ENCODE measurements around the gene ITGB7. TPM values are rescaled to one million over a fixed set of nuclear protein-coding genes. Genes with fewer than 3 reads are reported as not detected.
"Not testable (repeated sequence)": the region's sequence is repeated elsewhere in the genome, so short reads cannot be mapped to it uniquely, and the experiment has no call there.

The ITGB7 gene
- total and polyA plus RNA-seq, 2 donors = 9.5 to 18.9 TPM

GRCh38 chr12:53180931-53181645, 26.0 kb downstream of the ITGB7 start:
- Histone ChIP-seq H3K27me3 (ENCODE audit: control insufficient read depth in 2 of 2, insufficient read depth in 1 of 2, low read length in 1 of 2) (no peaks in the 10 kb centered on the region), H3K27ac (ENCODE audit: low read depth in 1 of 2, low read length in 1 of 2) (peak overlapping the region; percentile 89 to 99), H3K36me3 (ENCODE audit: control insufficient read depth in 2 of 2, insufficient read depth in 2 of 2, low read length in 1 of 2) (peaks cover 42 to 46% of the 10 kb centered on the region in 2 donors), H3K4me1 (ENCODE audit: control insufficient read depth in 2 of 2, insufficient read depth in 2 of 2, low read length in 2 of 2) (peaks cover 22 to 45% of the 10 kb centered on the region in 2 donors), H3K9me3 (ENCODE audit: control insufficient read depth in 2 of 2, insufficient read depth in 1 of 2, low read length in 1 of 2) (peaks cover 0 to 2% of the 10 kb centered on the region in 2 donors), H3K4me3 (ENCODE audit: low read length in 2 of 2) (peak overlapping the region; percentile 57 to 79)
- WGBS = 4% methylated on average over 55 of the region's 57 CpGs
- peak in 4 of 9 donors; percentile 51 to 86 (median 84) for DNase-seq (ENCODE audit: low read depth in 6 of 9, low spot score in 9 of 9)

GRCh38 chr12:53180220-53180930, 26.7 kb downstream of the ITGB7 start, which contains the start of the genes CSAD and ZNF740:
Gene CSAD (minus strand): TSS chr12:53180925. CDS start chr12:53173470, 7,455 bp downstream.
Gene ZNF740 (plus strand): TSS chr12:53180722. CDS start chr12:53181984, 1,262 bp downstream.
- H3K27ac ChIP-seq (ENCODE audit: low read depth in 1 of 2, low read length in 1 of 2) = peak within 1 kb of the TSS; percentile 89 to 99
- H3K9me3 ChIP-seq (ENCODE audit: control insufficient read depth in 2 of 2, insufficient read depth in 1 of 2, low read length in 1 of 2) = peaks cover 0 to 2% of the 10 kb centered on the region in 2 donors
- WGBS = under 1% methylated on average over 70 of the region's 70 CpGs
- peaks cover 22 to 41% of the 10 kb centered on the region in 2 donors for H3K4me1 ChIP-seq (ENCODE audit: control insufficient read depth in 2 of 2, insufficient read depth in 2 of 2, low read length in 2 of 2)
- peaks cover 35 to 39% of the 10 kb centered on the region in 2 donors for H3K36me3 ChIP-seq (ENCODE audit: control insufficient read depth in 2 of 2, insufficient read depth in 2 of 2, low read length in 1 of 2)
- H3K4me3 ChIP-seq (ENCODE audit: low read length in 2 of 2) = peak within 1 kb of the TSS; percentile 57 to 79
- peak; percentile 91 to 98 (median 95) for DNase-seq (ENCODE audit: low read depth in 6 of 9, low spot score in 9 of 9)
- H3K27me3 ChIP-seq (ENCODE audit: control insufficient read depth in 2 of 2, insufficient read depth in 1 of 2, low read length in 1 of 2) = no peaks in the 10 kb centered on the region

DNA sequence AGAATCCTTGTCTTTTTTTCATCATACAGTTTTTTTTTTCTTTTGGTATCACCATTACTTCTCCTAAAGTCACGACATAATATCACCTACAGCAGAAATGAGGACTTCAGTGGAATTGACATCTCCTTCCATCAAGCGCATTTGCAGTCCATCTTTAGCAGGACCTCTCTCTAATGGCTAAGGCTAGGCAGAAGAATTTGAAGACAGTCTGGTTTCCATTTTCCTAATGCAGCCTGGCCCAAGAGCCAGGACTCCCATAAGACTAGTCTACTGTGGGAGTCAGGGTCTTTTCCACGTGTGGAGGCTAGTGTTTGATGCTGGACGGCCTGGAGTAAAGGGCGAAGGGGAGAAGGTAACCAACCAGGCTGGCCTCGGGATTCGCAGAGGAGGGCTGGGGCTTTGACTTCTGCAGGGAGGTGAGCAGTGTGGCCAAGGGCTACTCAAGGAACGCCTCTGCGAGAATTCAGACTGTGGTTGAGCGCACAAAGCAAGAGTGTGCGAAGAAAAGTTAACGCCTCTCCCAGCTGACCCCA, 27.3 kb downstream of the ITGB7 start:
- DNase-seq (ENCODE audit: low read depth in 6 of 9, low spot score in 9 of 9) = no peak
- H3K4me1 ChIP-seq (ENCODE audit: control insufficient read depth in 2 of 2, insufficient read depth in 2 of 2, low read length in 2 of 2) = peaks cover 22 to 35% of the 10 kb centered on the region in 2 donors
- no peaks in the 10 kb centered on the region for H3K27me3 ChIP-seq (ENCODE audit: control insufficient read depth in 2 of 2, insufficient read depth in 1 of 2, low read length in 1 of 2)
- H3K9me3 ChIP-seq (ENCODE audit: control insufficient read depth in 2 of 2, insufficient read depth in 1 of 2, low read length in 1 of 2) = peaks cover 0 to under 1% of the 10 kb centered on the region in 2 donors
- H3K27ac ChIP-seq (ENCODE audit: low read depth in 1 of 2, low read length in 1 of 2) = peak overlapping the region; percentile 89 to 95
- H3K36me3 ChIP-seq (ENCODE audit: control insufficient read depth in 2 of 2, insufficient read depth in 2 of 2, low read length in 1 of 2) = peaks cover 28 to 32% of the 10 kb centered on the region in 2 donors
- H3K4me3 ChIP-seq (ENCODE audit: low read length in 2 of 2) = peak overlapping the region; percentile 57 to 79
- WGBS = 23% methylated on average over 12 of the region's 12 CpGs

DNA sequence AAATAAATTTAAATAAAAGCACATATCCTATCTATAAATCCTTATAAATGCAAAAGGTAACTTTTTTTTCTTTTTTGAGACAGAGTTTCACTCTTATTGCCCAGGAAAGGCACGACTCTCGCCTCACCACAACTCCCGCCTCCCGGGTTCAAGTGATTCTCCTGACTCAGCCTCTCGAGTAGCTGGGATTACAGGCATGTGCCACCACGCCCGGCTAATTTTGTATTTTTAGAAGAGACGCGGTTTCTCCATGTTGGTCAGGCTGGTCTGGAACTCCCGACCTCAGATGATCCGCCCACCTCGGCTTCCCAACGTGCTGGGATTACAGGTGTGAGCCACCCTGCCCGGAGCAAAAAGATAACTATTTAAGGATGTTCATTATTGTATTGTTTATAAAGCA, 28.2 kb downstream of the ITGB7 start:
- 99% methylated on average over 14 of the region's 14 CpGs for WGBS
- H3K9me3 ChIP-seq (ENCODE audit: control insufficient read depth in 2 of 2, insufficient read depth in 1 of 2, low read length in 1 of 2); H3K27ac ChIP-seq (ENCODE audit: low read depth in 1 of 2, low read length in 1 of 2); H3K4me3 ChIP-seq (ENCODE audit: low read length in 2 of 2); H3K27me3 ChIP-seq (ENCODE audit: control insufficient read depth in 2 of 2, insufficient read depth in 1 of 2, low read length in 1 of 2); DNase-seq (ENCODE audit: low read depth in 6 of 9, low spot score in 9 of 9): not testable (repeated sequence)
- Histone ChIP-seq H3K36me3 (ENCODE audit: control insufficient read depth in 2 of 2, insufficient read depth in 2 of 2, low read length in 1 of 2) (peaks cover 19 to 24% of the 10 kb centered on the region in 2 donors), H3K4me1 (ENCODE audit: control insufficient read depth in 2 of 2, insufficient read depth in 2 of 2, low read length in 2 of 2) (peaks cover 20 to 29% of the 10 kb centered on the region in 2 donors)

DNA sequence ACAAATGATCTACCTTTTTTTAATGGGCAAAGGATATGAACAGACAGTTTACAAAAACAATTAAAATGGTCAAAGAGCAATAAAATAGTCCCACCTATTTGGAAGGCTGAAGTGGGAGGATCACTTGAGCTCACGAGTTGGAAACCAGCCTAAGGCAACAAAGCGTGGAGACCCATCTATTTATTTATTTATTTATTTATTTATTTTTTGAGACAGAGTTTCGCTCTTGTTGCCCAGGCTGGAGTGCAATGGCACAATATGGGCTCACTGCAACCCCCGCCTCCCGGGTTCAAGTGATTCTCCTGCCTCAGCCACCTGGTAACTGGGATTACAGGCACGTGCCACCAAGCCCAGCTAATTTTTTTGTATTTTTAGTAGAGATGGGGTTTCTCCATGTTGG, 29.6 kb downstream of the ITGB7 start:
- peaks cover 11 to 21% of the 10 kb centered on the region in 2 donors for H3K4me1 ChIP-seq (ENCODE audit: control insufficient read depth in 2 of 2, insufficient read depth in 2 of 2, low read length in 2 of 2)
- not testable (repeated sequence) for H3K27ac ChIP-seq (ENCODE audit: low read depth in 1 of 2, low read length in 1 of 2); H3K4me3 ChIP-seq (ENCODE audit: low read length in 2 of 2); H3K27me3 ChIP-seq (ENCODE audit: control insufficient read depth in 2 of 2, insufficient read depth in 1 of 2, low read length in 1 of 2); H3K9me3 ChIP-seq (ENCODE audit: control insufficient read depth in 2 of 2, insufficient read depth in 1 of 2, low read length in 1 of 2); DNase-seq (ENCODE audit: low read depth in 6 of 9, low spot score in 9 of 9)
- H3K36me3 ChIP-seq (ENCODE audit: control insufficient read depth in 2 of 2, insufficient read depth in 2 of 2, low read length in 1 of 2) = peaks cover 10 to 14% of the 10 kb centered on the region in 2 donors
- 98% methylated on average over 6 of the region's 6 CpGs for WGBS

DNA sequence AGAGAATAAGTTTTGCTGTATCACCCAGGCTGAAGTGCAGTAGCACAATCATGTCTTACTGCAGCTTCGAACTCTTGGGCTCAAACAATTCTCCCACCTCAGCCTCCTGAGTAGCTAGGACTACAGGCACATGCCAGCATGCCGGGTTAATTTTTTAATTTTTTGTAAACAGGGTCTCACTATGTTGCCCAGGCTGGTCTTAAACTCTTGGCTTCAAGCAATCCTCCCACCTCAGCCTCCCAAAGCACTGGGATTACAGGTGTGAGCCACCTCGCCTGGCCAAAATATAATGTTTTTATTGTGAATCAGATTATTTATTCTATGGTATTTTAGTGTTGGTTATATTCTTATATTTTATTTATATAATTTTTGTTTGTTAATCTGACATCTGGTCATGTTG, 30.3 kb downstream of the ITGB7 start:
- no peaks in the 10 kb centered on the region for H3K9me3 ChIP-seq (ENCODE audit: control insufficient read depth in 2 of 2, insufficient read depth in 1 of 2, low read length in 1 of 2)
- DNase-seq (ENCODE audit: low read depth in 6 of 9, low spot score in 9 of 9) = no peak
- no peak overlapping the region for H3K4me3 ChIP-seq (ENCODE audit: low read length in 2 of 2)
- H3K27me3 ChIP-seq (ENCODE audit: control insufficient read depth in 2 of 2, insufficient read depth in 1 of 2, low read length in 1 of 2) = no peaks in the 10 kb centered on the region
- peaks cover 6 to 7% of the 10 kb centered on the region in 2 donors for H3K36me3 ChIP-seq (ENCODE audit: control insufficient read depth in 2 of 2, insufficient read depth in 2 of 2, low read length in 1 of 2)
- 99% methylated on average over 3 of the region's 3 CpGs for WGBS
- no peak overlapping the region for H3K27ac ChIP-seq (ENCODE audit: low read depth in 1 of 2, low read length in 1 of 2)
- peaks cover 4 to 14% of the 10 kb centered on the region in 2 donors for H3K4me1 ChIP-seq (ENCODE audit: control insufficient read depth in 2 of 2, insufficient read depth in 2 of 2, low read length in 2 of 2)

- Histone ChIP-seq H3K27ac (ENCODE audit: low read depth in 1 of 2, low read length in 1 of 2) (no peak overlapping the region), H3K4me1 (ENCODE audit: control insufficient read depth in 2 of 2, insufficient read depth in 2 of 2, low read length in 2 of 2) (peaks cover 0 to 8% of the 10 kb centered on the region in 2 donors), H3K27me3 (ENCODE audit: control insufficient read depth in 2 of 2, insufficient read depth in 1 of 2, low read length in 1 of 2) (no peaks in the 10 kb centered on the region), H3K36me3 (ENCODE audit: control insufficient read depth in 2 of 2, insufficient read depth in 2 of 2, low read length in 1 of 2) (peaks cover 6 to 12% of the 10 kb centered on the region in 2 donors), H3K9me3 (ENCODE audit: control insufficient read depth in 2 of 2, insufficient read depth in 1 of 2, low read length in 1 of 2) (no peaks in the 10 kb centered on the region), H3K4me3 (ENCODE audit: low read length in 2 of 2) (no peak overlapping the region)
- 96% methylated on average over 4 of the region's 4 CpGs for WGBS
- DNase-seq (ENCODE audit: low read depth in 6 of 9, low spot score in 9 of 9) = no peak
These were observed 32.1 kb downstream of the ITGB7 start for GRCh38 chr12:53174881-53175491.

DNA sequence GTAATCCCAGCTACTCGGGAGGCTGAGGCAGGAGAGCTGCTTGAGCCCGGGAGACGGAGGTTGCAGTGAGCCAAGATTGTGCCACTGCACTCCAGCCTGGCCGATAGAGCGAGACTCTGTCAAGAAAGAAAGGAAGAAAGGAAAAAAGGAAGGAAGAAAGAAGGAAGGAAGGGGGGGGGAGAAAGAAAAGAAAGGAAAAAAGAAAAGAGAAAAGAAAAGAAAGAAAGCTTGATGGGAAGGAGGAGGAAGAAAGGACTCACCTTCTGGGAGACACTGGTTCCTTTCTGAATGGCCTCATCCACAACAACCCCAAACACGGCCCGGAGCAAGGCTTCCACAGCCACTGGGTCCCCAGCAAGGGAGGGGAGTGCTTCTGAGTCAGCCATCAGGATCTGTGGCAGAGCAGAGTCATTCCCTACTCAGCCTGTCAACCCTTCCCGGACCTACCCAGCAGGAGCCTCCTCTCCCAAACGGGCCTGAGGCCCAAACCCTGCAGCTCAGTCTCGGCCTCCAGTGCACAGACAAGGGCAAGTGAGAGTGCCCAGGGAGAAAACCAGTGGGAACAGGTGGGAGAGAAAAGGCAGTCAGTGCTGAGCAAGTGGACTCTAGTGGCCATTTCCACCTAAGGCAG, 33.9 kb downstream of the ITGB7 start:
- Histone ChIP-seq H3K27me3 (ENCODE audit: control insufficient read depth in 2 of 2, insufficient read depth in 1 of 2, low read length in 1 of 2) (no peaks in the 10 kb centered on the region), H3K9me3 (ENCODE audit: control insufficient read depth in 2 of 2, insufficient read depth in 1 of 2, low read length in 1 of 2) (no peaks in the 10 kb centered on the region), H3K4me1 (ENCODE audit: control insufficient read depth in 2 of 2, insufficient read depth in 2 of 2, low read length in 2 of 2) (peaks cover 0 to 3% of the 10 kb centered on the region in 2 donors), H3K36me3 (ENCODE audit: control insufficient read depth in 2 of 2, insufficient read depth in 2 of 2, low read length in 1 of 2) (peaks cover 9 to 16% of the 10 kb centered on the region in 2 donors), H3K27ac (ENCODE audit: low read depth in 1 of 2, low read length in 1 of 2) (no peak overlapping the region), H3K4me3 (ENCODE audit: low read length in 2 of 2) (no peak overlapping the region)
- no peak for DNase-seq (ENCODE audit: low read depth in 6 of 9, low spot score in 9 of 9)
- 97% methylated on average over 10 of the region's 10 CpGs for WGBS
